CD8-positive, alpha-beta memory T cell (primary cell): Measurements from ENCODE around the gene ZNF609. TPM values are rescaled to one million over a fixed set of nuclear protein-coding genes. Genes with fewer than 3 reads are reported as not detected.

Experiments
- CTCF ChIA-PET: fragments of 350-600 bp; sonication (Branson Sonifier 250); formaldehyde crosslinking; loops from one replicate; lab custom pipeline; 2021; ENCODE audit warnings: antibody characterized with exemption; lab: Charles Lee
- POLR2A ChIA-PET: fragments of 350-600 bp; sonication (Branson Sonifier 250); formaldehyde crosslinking; loops from one replicate; lab custom pipeline; 2021; ENCODE audit warnings: antibody characterized with exemption; lab: Charles Lee
- DNase-seq, 5 donors: peaks; one replicate each; pipeline versions ENCODE4 v3.0.0 to v3.0.0-alpha.2; 2020 to 2022; ENCODE audit warnings: mixed read lengths in 1 of 5
- H3K27ac ChIP-seq: one replicate; pipeline ENCODE4 v1.7.0; 2013; ENCODE audit warnings: low read depth, mild to moderate bottlenecking, low read length, moderate library complexity
- H3K27me3 ChIP-seq: 2 replicates; pipeline ENCODE4 v1.7.0; 2013; ENCODE audit warnings: low read length, mild to moderate bottlenecking; ENCODE audit not compliant: insufficient read depth, poor library complexity, severe bottlenecking
- H3K36me3 ChIP-seq: 2 replicates; pipeline ENCODE4 v1.7.0; 2013; ENCODE audit warnings: mild to moderate bottlenecking, low read length, moderate library complexity; ENCODE audit not compliant: insufficient read depth
- H3K4me1 ChIP-seq: 2 replicates; pipeline ENCODE4 v1.7.0; 2013; ENCODE audit warnings: mild to moderate bottlenecking, low read length, moderate library complexity; ENCODE audit not compliant: insufficient read depth
- H3K4me3 ChIP-seq: 2 replicates; pipeline ENCODE4 v1.7.0; 2013; ENCODE audit warnings: mild to moderate bottlenecking, low read length
- H3K9me3 ChIP-seq: 2 replicates; pipeline ENCODE4 v1.7.0; 2013; ENCODE audit warnings: mild to moderate bottlenecking, low read length
- H3K27ac Mint-ChIP-seq, 8 donors: one replicate each; pipeline ENCODE4 v1.8.0; 2020 to 2021; ENCODE audit warnings: mixed read lengths in 8 of 8, mild to moderate bottlenecking in 6 of 8, inconsistent platforms in 3 of 8, moderate library complexity in 3 of 8
- H3K27me3 Mint-ChIP-seq, 2 donors: one replicate each; pipeline ENCODE4 v1.8.0; 2020 to 2021; ENCODE audit warnings: mixed read lengths in 2 of 2, mild to moderate bottlenecking in 1 of 2, moderate library complexity in 1 of 2
- H3K36me3 Mint-ChIP-seq, 3 donors: one replicate each; pipeline ENCODE4 v1.8.0; 2020 to 2021; ENCODE audit warnings: mixed read lengths in 3 of 3, inconsistent platforms in 1 of 3, mild to moderate bottlenecking in 1 of 3
- H3K4me1 Mint-ChIP-seq, 3 donors: one replicate each; pipeline ENCODE4 v1.8.0; 2020 to 2021; ENCODE audit warnings: mixed read lengths in 3 of 3, inconsistent platforms in 1 of 3, mild to moderate bottlenecking in 1 of 3
- H3K4me3 Mint-ChIP-seq, 7 donors: one replicate each; pipeline ENCODE4 v1.8.0; 2020 to 2021; ENCODE audit warnings: mixed read lengths in 7 of 7, mild to moderate bottlenecking in 6 of 7, moderate library complexity in 4 of 7, inconsistent platforms in 2 of 7
- H3K9me3 Mint-ChIP-seq, 5 donors: one replicate each; pipeline ENCODE4 v1.8.0; 2020 to 2022; ENCODE audit warnings: mixed read lengths in 5 of 5, mild to moderate bottlenecking in 3 of 5, moderate library complexity in 2 of 5, inconsistent platforms in 1 of 5
- polyA plus RNA-seq: library from polyadenylated mRNA; unstranded; fragments of 300-500 nt; fragmentation: Illumina TruSeq; gene quantifications from one replicate; pipeline ENCODE4 v1.2.3, GENCODE V29; 2021
- total RNA-seq, 2 experiments: library from RNA; stranded (reverse); gene quantifications; one replicate each; pipeline ENCODE4 v1.2.3, GENCODE V29; 2021

Gene ZNF609
- total and polyA plus RNA-seq, 3 experiments from 2014 or later = 10.7 to 38.9 (median 38.0) TPM

- Histone ChIP-seq H3K36me3 (no peaks in the 10 kb centered on the region), H3K9me3 (no peaks in the 10 kb centered on the region), H3K27ac (no peak overlapping the region), H3K4me3 (no peak overlapping the region), H3K27me3 (no peaks in the 10 kb centered on the region), H3K4me1 (peaks cover 11% of the 10 kb centered on the region)
- Mint-ChIP-seq H3K4me1 (peaks cover 26 to 68% (median 48%) of the 10 kb centered on the region in 3 donors), H3K4me3 (no peak overlapping the region), H3K27ac (no peak overlapping the region), H3K9me3 (no peaks in the 10 kb centered on the region), H3K27me3 (no peaks in the 10 kb centered on the region), H3K36me3 (peaks cover 3 to 16% (median 4%) of the 10 kb centered on the region in 3 donors)
- ChIA-PET POLR2A (no interaction called here), CTCF (no interaction called here)
- DNase-seq = no peak
These were observed 185.6 kb downstream of the ZNF609 start for GRCh38 chr15:64645995-64646394.

GRCh38 chr15:64647367-64647766 lies 187.0 kb downstream of the ZNF609 start:
- CTCF ChIA-PET = interaction anchor here (1.0 kb wide), 1 partner anchor 220 kb away, joined by 4 read pairs; no protein-coding TSS in a partner anchor
- Mint-ChIP-seq H3K27me3 (no peaks in the 10 kb centered on the region), H3K36me3 (peaks cover 3 to 12% (median 4%) of the 10 kb centered on the region in 3 donors), H3K27ac (no peak overlapping the region), H3K4me3 (no peak overlapping the region), H3K9me3 (no peaks in the 10 kb centered on the region), H3K4me1 (peaks cover 36 to 70% (median 50%) of the 10 kb centered on the region in 3 donors)
- H3K27me3 ChIP-seq = no peaks in the 10 kb centered on the region
- H3K9me3 ChIP-seq = no peaks in the 10 kb centered on the region
- peaks cover 24% of the 10 kb centered on the region for H3K4me1 ChIP-seq
- POLR2A ChIA-PET = no interaction called here
- no peak for DNase-seq
- no peak overlapping the region for H3K27ac ChIP-seq
- no peaks in the 10 kb centered on the region for H3K36me3 ChIP-seq
- H3K4me3 ChIP-seq = no peak overlapping the region

- POLR2A ChIA-PET = interaction anchor here (1.0 to 2.5 kb wide), 2 partner anchors 15 to 92 kb away, joined by 3 to 14 read pairs; no protein-coding TSS in a partner anchor
- Mint-ChIP-seq H3K27ac (peak overlapping the region; percentile 10 to 83 (median 72)), H3K27me3 (no peaks in the 10 kb centered on the region), H3K4me1 (peaks cover 38 to 70% (median 47%) of the 10 kb centered on the region in 3 donors), H3K9me3 (no peaks in the 10 kb centered on the region), H3K36me3 (peaks cover 0 to 3% (median 2%) of the 10 kb centered on the region in 3 donors), H3K4me3 (no peak overlapping the region)
- peaks cover 41% of the 10 kb centered on the region for H3K4me1 ChIP-seq
- CTCF ChIA-PET = interaction anchor here (1.7 to 4.2 kb wide), 4 partner anchors 15 to 498 kb away, joined by 4 to 37 read pairs (median 16); no protein-coding TSS in a partner anchor
- H3K9me3 ChIP-seq = no peaks in the 10 kb centered on the region
- H3K36me3 ChIP-seq = no peaks in the 10 kb centered on the region
- H3K4me3 ChIP-seq = no peak overlapping the region
- H3K27me3 ChIP-seq = no peaks in the 10 kb centered on the region
- no peak for DNase-seq
- no peak overlapping the region for H3K27ac ChIP-seq
These were observed 190.2 kb downstream of the ZNF609 start for GRCh38 chr15:64650552-64650951.

DNA sequence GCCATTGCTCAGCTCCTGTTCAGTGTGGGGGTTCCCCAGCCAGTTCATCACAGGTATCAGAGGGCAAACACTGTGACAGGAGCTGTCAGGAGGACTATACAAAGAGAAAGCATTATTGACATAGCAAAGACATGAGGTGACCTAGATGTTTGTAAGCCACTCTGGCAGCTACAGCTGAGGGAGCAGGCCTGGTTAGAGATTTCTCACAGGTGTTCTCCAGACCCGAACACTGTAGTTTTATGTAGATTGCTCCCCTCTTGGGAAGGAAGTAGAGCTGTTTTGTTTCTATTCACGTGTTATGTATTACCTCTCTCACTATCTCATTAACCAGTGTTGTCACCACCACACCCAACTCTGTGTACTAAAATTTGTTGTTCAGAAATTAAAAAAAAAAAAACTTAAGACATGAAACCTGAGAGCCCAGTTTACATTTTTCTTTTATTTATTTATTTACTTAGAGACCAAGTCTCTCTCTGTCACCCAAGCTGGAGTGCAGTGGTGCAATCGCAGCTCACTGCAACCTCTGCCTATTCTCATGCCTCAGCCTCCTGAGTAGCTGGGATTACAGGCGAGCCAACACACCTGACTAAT lies 191.3 kb downstream of the ZNF609 start:
- ChIA-PET POLR2A (interaction anchor here (0.5 to 2.5 kb wide), 10 partner anchors 16 to 718 kb away, joined by 3 to 14 read pairs (median 4); no protein-coding TSS in a partner anchor), CTCF (interaction anchor here (1.0 to 4.2 kb wide), 10 partner anchors 13 to 502 kb away, joined by 3 to 37 read pairs (median 4); no protein-coding TSS in a partner anchor)
- peak overlapping the region; percentile 75 to 95 (median 91) for H3K27ac Mint-ChIP-seq
- H3K4me1 Mint-ChIP-seq = peaks cover 38 to 66% (median 47%) of the 10 kb centered on the region in 3 donors
- no peak overlapping the region for H3K4me3 ChIP-seq
- peak overlapping the region in 6 of 7 donors; percentile 49 to 72 (median 59) for H3K4me3 Mint-ChIP-seq
- no peak overlapping the region for H3K27ac ChIP-seq
- H3K27me3 ChIP-seq = no peaks in the 10 kb centered on the region
- no peaks in the 10 kb centered on the region for H3K27me3 Mint-ChIP-seq
- no peaks in the 10 kb centered on the region for H3K9me3 ChIP-seq
- no peaks in the 10 kb centered on the region for H3K36me3 ChIP-seq
- H3K4me1 ChIP-seq = peaks cover 41% of the 10 kb centered on the region
- H3K9me3 Mint-ChIP-seq = no peaks in the 10 kb centered on the region
- H3K36me3 Mint-ChIP-seq = peaks cover 0 to 2% (median 2%) of the 10 kb centered on the region in 3 donors
- peak; percentile 10 to 65 (median 37) for DNase-seq

DNA sequence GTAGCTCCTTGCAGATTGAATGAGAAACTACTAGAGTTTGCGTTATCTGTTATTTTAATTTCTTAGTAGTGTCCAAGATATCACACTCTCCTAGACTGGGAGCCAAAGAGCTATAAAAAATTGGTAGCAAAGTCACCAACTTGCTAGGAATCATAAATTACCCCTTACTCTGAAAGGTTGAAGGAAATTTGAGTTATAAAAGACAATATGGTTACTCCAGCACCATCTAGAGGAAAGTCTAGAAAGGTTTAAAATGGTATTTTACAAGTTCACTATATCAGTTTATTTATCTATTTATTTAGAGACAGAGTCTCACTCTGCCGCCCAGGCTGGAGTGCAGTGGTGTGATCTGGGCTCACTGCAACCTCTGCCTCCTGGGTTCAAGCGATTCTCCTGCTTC lies 193.4 kb downstream of the ZNF609 start:
- DNase-seq = peak in 2 of 5 donors; percentile 10 to 24
- CTCF ChIA-PET = interaction anchor here (0.7 to 4.2 kb wide), 17 partner anchors 9 to 295 kb away, joined by 3 to 37 read pairs (median 4); partner anchors contain the start of gene TRIP4
- Histone ChIP-seq H3K27me3 (no peaks in the 10 kb centered on the region), H3K27ac (no peak overlapping the region), H3K4me3 (no peak overlapping the region), H3K4me1 (peaks cover 39% of the 10 kb centered on the region), H3K36me3 (no peaks in the 10 kb centered on the region), H3K9me3 (no peaks in the 10 kb centered on the region)
- Mint-ChIP-seq H3K27me3 (no peaks in the 10 kb centered on the region), H3K4me3 (no peak overlapping the region), H3K36me3 (peaks cover 0 to 6% (median 3%) of the 10 kb centered on the region in 3 donors), H3K4me1 (peaks cover 32 to 51% (median 42%) of the 10 kb centered on the region in 3 donors), H3K9me3 (no peaks in the 10 kb centered on the region), H3K27ac (peak overlapping the region in 4 of 8 donors; percentile 8 to 71 (median 42))
- POLR2A ChIA-PET = interaction anchor here (0.5 to 1.1 kb wide), 3 partner anchors 53 to 266 kb away, joined by 3 read pairs; partner anchors contain the start of gene TRIP4

DNA sequence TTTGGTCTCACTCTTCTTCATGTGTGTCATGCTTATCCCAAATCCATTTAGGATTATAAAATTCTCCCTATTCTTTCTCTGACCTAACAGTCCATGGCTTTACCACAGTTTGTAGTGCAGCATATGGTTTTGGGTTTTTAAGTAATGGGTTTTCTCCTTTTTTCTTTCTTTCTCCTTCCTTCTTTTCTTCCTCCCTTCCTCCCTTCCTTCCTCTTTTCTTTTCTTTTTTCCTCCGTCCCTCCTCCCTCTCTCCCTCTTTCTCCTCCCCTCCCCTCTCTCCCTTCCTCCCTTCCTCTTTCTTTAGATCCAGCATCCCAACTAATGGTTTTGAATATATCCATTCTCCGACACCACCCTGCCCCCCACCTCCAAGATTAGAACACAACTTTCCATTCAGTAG lies 196.1 kb downstream of the ZNF609 start:
- Histone ChIP-seq H3K9me3 (no peaks in the 10 kb centered on the region), H3K36me3 (peaks cover 5% of the 10 kb centered on the region), H3K27me3 (no peaks in the 10 kb centered on the region), H3K27ac (no peak overlapping the region), H3K4me3 (no peak overlapping the region), H3K4me1 (peaks cover 25% of the 10 kb centered on the region)
- Mint-ChIP-seq H3K4me1 (peaks cover 19 to 36% (median 20%) of the 10 kb centered on the region in 3 donors), H3K27ac (peak overlapping the region in 1 of 8 donors; percentile 17), H3K4me3 (no peak overlapping the region), H3K9me3 (no peaks in the 10 kb centered on the region), H3K27me3 (no peaks in the 10 kb centered on the region), H3K36me3 (peaks cover 0 to 18% (median 3%) of the 10 kb centered on the region in 3 donors)
- ChIA-PET POLR2A (no interaction called here), CTCF (interaction anchor here (1.6 kb wide), 1 partner anchor 76 kb away, joined by 3 read pairs; no protein-coding TSS in a partner anchor)
- no peak for DNase-seq

DNA sequence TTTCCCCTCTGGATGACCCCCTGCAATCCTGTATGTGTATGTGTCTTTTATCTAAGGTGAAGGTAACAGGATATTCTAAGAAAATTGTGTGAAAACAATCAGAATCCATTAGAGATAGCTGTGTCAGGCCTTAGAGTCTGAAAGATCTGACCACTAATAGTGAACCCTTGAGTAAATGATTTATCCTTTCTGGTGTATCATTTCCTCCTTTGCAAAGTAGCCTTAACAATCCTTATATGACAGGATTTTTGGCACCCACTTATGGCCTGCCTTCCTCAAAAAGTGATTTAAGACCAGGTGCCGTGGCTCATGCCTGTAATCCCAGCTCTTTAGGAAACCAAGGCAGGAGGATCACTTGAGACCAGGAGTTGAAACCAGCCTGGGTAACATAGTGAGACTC lies 204.8 kb downstream of the ZNF609 start:
- Mint-ChIP-seq H3K4me3 (no peak overlapping the region), H3K9me3 (no peaks in the 10 kb centered on the region), H3K27ac (peak overlapping the region in 2 of 8 donors; percentile 36 to 58), H3K27me3 (no peaks in the 10 kb centered on the region), H3K36me3 (peaks cover 0 to 27% (median 7%) of the 10 kb centered on the region in 3 donors), H3K4me1 (peaks cover 8 to 27% (median 20%) of the 10 kb centered on the region in 3 donors)
- CTCF ChIA-PET = interaction anchor here (2.0 kb wide), 1 partner anchor 12 kb away, joined by 8 read pairs; no protein-coding TSS in a partner anchor
- Histone ChIP-seq H3K4me3 (no peak overlapping the region), H3K36me3 (no peaks in the 10 kb centered on the region), H3K27me3 (no peaks in the 10 kb centered on the region), H3K9me3 (no peaks in the 10 kb centered on the region), H3K4me1 (no peaks in the 10 kb centered on the region), H3K27ac (no peak overlapping the region)
- no peak for DNase-seq
- POLR2A ChIA-PET = no interaction called here

DNA sequence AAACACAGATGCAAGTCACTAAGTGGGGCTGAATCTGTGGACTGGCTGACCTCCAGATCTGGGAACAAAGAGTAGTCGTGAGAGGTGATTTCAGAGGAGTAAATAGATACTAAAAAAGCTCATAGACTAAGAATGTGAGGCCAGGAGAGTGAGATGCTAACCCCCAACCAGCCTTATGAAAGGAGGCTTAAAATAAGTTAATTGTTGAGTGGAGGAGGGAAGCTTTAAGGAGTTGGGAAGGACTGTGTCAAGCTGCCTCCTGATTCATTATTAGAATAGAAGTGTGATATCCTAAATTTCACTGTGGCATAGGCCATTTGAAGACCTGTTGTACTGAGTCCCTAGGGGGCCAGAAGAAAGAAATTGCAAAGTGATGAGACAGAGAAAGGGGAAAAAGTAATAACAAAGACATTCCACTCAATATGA lies 207.4 kb downstream of the ZNF609 start:
- Histone ChIP-seq H3K4me3 (no peak overlapping the region), H3K27me3 (no peaks in the 10 kb centered on the region), H3K9me3 (no peaks in the 10 kb centered on the region), H3K4me1 (no peaks in the 10 kb centered on the region), H3K27ac (peak overlapping the region; percentile 12), H3K36me3 (no peaks in the 10 kb centered on the region)
- H3K36me3 Mint-ChIP-seq = peaks cover 0 to 26% (median 6%) of the 10 kb centered on the region in 3 donors
- no peaks in the 10 kb centered on the region for H3K27me3 Mint-ChIP-seq
- POLR2A ChIA-PET = no interaction called here
- no peak for DNase-seq
- no peaks in the 10 kb centered on the region for H3K9me3 Mint-ChIP-seq
- CTCF ChIA-PET = no interaction called here
- H3K4me3 Mint-ChIP-seq = no peak overlapping the region
- peaks cover 7 to 24% (median 20%) of the 10 kb centered on the region in 3 donors for H3K4me1 Mint-ChIP-seq
- peak overlapping the region in 3 of 8 donors; percentile 8 to 75 (median 58) for H3K27ac Mint-ChIP-seq
